DMS79 (cell line): Measurements from ENCODE around the gene BTBD7.

Experiments used
- DNase-seq: peaks from one replicate; lab custom pipeline; 2025; lab: John Stamatoyannopoulos, UW

The BTBD7 gene

DNA sequence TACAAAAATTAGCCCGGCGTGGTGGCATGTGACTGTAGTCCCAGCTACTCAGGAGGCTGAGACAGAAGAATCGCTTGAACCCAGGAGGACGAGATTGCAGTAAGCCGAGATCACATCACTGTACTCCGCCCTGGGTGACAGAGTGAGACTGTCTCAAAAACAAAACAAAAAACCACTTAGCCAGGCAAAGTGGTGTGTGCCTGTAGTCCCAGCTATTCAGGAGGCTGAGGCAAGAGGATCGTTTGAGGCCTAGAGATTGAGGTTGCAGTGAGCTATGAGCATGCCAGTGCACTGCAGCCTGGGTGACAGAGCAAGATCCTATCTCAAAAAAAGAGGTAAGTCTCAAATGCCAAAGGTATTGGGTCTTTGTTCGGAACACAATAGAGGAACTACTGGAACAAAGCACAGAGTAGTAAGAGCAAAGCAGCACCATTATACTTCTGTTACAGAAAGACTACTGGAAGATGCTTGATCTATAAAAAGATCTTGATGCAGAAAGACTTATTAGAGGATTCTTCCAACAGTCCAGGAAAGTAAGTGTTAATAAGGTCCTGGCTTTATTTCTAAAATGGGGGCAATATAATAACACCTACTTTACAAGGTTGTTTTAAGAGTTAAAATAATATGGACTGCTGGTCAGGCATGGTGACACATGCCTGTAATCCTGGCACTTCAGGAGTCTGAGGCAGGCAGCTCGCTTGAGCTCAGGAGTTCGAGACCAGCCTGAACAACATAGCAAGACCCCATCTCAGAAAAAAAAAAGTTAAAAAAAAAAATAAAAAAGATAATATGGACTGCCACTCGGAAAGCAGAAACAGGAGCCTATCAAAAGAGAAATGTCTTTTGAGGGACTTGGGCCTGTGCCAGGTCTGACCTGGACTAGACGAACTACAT is 29.9 kb downstream of the BTBD7 start:
- no peak for DNase-seq

DNA sequence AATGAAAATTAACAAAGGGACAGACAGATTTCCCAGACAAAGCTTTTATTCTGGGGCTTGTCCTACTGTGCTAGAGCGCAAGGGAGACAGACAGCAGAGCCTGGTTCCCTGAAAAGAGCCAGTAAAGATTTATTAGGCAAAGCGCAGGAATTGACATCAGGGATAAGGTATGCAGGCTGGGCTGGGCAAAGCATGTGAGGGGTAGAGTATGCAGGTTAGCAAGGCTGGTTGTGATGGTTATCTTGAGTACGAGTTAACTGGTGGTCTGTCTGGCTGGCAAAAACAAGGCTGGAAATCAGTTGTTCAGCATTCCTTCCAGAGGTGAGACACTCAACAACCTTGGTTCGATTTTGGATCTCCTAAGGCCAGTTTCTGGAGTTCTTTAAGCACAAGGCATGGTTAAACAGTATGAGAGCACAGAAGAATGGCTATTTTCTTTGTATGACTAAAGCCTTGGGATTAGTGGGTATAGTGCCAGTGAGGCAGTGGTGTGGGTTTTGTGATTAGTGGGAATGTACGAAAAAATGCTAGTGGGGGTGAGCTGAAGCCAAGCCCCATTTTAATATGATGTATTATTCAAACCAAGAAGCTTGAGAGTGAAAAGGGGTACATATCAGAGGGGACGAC is 30.9 kb downstream of the BTBD7 start:
- no peak for DNase-seq

DNA sequence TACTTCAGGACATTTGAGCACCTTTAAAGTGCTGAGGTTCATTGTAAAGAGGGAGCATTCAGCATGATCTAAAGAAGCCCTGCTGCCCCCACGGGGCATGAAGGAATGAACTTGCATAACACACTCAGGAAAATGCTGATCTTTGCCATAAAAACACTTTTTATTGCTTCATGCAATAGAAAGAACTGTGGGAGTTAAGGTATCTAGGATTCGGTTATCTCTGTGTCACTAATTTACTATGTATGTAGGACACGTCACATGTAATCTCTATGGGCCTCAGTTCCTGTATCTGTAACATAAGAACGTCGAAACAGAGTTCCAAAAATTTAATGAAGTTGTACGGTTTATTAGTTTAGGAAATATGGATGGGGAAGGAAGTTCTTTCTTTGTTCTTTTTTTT is 33.0 kb downstream of the BTBD7 start:
- no peak for DNase-seq

DNA sequence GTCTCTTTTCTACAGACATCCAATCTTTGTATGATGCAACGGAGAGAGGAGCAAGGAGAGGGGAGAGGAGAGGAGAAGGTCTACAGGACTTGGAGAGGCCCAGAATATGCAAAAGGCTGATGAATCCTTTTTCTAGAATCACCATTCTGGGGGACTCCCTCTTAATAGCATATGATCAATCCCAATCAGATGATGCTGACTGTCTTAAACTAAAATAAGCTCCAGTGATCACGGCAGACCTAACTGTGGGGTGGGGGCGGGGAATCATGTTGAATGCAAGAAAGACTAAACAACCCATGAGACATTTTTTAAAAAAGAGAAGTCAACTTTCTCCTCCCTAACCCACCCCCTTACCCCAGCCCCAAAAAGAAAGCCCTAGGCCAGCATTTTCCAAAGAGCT is 33.4 kb downstream of the BTBD7 start:
- DNase-seq = no peak

DNA sequence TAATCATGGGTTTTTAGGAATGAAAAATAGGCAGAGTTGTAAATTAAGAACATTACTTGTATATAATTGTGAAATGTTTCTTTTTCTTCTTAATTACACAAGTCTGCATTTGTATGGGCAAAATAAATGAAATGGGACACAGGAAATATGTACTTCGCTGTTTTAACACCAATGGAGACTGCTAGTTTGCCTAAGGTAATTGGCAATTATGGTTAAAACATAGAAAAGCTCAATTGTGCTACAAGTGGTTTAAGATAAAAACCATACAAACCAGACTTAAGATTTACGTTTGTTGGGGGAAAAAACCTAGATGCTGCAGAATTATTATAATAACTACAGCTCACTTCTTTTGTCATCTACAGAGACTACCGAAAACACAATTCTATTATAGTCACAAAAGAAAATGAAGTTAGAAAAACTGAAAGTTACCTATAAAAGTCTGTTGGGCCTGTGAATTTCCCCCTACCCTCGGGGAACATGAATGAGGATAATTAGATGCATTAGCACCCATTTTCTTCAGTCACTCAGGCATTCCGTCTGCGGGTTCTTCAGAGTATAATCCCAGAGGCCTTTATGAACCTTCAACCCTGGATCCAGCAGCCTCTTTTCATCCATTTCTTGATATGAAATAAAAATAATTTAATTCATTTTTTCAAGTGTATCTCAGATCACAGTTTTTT is 37.2 kb downstream of the BTBD7 start:
- no peak for DNase-seq

DNA sequence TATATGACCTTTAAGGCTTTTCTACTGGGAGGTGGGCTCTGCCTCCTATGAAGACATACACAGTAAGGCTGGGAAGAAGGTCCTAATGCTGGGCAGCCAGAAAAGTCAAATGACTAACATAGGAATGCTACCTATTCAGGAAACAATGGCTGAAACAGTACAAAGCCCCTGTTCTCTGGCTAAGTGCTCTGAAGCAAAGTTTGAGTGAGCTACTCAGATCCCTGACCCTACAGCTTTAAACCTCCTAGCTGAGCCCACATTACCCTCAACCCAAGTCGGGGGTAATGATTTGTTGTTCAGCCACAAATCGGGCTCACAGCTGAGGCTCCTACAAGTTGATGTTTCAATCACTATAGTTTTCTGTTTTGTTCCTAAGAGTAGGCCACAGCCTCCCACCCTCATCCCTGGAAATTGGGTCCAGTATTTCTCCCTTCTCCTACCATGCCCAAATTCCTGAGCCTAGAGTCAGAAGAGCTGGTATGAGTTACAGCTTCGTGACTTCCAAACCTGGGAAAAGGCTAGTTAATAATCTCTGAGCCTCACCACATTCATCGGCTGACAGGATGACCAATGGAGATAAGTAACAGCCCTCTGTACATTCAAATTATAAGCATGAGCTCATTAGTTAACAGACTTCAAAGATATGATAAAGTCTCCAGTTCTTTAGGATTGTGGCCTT is 46.5 kb downstream of the BTBD7 start:
- no peak for DNase-seq

DNA sequence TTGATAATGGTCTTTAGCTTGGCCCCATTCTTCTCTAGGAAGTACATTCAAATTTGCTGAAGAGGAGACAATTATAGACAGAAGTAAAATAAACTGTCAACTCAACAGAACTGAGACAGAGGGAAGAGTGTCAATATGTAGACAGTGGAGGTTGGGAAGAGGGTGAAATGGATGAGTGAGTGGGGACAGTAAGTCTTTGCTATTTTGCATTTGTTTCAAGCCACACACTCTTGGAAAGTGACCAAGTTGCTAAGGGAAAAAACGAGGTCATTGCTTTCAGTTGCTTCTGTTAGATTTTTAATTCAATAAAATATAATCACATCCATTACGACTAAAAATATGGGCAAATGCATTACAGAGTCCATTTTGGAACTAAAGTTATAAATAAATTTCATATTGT is 47.8 kb downstream of the BTBD7 start:
- no peak for DNase-seq

DNA sequence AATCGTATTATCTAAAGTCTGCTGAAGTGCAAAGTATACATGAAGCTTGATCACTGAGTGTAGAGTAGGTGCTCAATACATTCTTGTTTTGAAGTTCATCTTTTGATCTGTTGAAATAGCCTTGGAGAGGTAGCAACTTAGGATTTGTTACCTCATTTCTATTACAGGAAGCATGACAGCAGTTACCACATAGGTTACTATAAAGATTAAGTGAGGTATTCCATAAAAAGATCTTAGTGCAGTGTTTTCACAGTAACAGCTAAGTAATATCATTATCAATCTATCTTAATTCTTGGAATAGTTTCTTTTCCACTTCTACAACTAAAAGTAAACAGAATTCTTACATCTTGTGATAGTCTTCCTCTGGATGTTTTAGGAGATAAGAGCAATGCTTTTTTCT is 50.9 kb downstream of the BTBD7 start:
- DNase-seq = no peak

DNA sequence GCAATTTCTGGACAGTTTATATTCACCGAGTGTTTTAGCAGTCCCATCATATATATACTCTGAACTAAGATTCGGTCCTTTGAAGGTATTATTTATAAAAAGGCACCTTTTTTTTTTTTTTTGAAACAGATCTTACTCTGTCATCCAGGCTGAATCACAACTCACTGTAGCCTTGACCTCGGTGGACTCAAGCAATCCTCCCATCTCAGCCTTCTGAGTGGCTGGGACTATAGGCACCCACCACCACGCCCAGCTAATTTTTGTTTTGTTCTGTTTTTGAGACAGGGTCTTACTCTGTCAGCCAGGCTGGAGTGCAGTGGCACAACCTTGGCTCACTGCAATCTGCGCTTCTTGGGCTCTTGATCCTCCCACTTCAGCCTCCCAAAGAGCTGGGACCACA is 52.1 kb downstream of the BTBD7 start:
- DNase-seq = no peak

DNA sequence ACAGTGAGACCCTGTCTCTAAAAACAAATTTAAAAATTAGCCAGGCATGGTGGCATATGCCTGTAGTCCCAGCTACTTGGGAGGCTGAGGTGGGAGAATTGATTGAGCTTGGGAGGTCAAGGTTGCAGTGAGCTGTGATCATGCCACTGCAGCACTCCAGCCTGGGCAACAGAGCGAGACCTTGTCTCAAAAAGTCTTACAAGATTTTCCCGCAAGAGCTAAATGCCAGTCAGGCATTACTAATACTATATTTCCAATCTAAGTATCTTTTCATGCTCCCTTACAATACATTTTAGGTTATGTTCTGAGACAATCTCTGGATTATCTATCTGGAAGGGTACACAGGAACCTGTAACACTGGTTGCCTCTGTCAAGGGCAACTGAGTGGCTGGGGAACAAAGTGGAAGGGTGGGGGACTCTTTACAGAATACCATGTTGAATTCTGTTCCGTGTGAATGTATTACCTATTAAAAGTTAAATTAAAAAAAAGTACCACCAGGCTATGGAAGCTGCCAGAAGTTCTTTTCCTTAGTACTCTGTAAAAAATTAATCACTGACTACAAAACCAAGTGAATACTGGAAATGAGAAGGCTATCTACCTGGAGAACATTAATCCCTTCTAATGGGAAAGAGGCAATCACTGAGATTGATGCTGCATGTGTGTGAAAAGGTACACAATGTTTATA is 56.7 kb downstream of the BTBD7 start:
- DNase-seq = no peak

DNA sequence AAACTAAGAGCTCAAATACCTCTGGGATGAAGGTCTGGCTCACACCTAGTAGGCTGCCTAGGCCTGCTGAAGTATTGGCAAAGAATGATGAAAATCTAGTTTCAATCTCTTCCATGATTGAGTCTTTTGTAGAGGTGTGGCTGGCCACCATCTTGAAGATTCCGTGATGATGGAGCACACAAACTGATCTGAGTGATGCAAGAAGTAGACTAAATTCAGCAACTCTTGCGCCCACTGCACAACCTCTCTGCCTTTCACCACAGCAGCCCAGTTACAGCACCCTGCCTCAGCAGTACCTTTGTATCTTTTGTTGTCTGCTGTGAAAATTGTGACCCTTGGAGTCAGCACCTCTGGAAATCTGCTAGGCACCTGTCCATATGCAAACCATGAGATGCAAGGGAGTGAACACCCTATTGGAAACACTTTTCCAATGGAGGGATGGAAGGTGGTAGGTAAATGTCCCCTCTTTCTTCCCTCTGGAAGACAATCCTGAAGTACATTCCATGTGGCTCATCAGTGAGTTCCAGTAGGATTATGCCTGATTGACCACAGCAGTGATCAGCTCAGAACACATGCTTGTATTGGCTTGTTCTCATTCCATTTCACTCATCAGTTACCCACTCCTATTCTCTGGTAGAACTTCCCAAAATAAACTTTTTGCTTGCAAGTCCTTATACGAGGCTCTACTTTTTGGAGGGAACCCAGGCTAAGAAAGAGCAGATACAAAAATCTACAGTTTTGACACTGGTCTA is 58.6 kb downstream of the BTBD7 start:
- DNase-seq = no peak

DNA sequence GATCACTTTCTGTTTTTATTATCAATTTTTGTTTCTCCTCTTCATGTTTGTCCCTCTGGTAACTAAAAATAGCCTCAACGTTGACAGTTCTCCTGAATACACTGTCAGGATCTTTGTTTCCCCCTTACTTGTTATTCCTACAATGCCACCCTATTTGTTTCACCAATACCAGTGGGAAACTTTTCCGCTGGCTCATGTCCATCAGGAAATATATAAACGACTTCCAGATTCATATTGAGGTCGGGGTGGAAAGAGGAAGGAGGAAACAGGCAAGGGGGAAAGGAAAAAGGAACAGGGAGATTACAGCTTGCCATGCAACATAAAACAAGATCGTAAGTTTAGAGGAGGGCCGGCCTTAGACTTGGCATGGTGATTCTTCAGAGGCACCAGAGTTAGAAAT is 61.7 kb downstream of the BTBD7 start:
- no peak for DNase-seq

DNA sequence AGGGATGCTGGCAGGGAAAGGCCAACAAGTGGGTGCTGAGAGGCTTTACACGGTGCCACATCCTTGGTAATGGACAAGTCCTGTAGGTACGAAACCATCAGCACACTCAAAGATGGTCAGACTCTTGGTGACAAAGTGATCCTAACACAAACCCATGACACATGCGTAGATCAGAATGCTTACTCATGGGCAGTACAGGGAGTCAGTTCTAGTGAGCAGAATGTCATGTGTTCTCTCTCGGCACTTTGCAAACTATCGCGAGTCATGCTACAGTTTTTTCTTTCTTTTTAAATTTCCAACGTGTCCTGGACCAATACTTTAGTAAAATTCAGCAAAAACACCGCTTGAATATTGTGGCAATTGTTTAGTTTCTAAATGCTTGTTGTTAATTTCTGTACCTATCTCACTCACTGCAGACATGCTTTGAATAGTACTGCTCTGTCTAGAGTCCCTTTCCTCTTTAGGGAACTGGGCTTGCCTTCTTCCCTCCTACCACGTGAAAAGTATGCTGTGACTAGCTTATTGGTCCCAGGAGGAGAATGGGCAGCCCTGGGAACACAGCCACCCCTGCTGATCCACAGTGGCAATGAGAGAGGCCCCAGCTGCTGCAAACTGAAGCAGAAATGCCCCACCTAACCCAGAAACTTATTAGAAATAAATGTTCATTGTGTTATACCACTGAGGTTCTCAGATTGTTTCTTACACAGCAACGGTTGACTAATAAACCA is 63.3 kb downstream of the BTBD7 start:
- no peak for DNase-seq

DNA sequence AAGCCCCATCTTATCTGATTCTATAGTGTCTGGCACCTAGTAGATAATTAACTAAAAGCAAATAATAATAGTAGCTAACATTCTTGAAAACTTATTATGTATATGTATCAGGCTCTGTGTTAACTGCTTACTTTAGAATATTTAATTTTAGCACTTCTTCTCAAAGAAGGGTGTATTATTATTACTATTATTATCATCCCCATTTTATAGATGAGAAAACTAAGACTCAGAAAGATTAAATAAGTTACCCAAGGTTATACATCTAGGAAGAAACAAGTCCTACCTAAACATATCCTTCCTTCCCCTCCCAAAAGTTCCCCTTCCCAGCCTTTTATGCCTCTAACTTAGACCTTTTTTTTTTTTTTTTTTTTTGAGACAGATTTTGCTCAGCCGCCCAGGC is 64.4 kb downstream of the BTBD7 start:
- DNase-seq = no peak

DNA sequence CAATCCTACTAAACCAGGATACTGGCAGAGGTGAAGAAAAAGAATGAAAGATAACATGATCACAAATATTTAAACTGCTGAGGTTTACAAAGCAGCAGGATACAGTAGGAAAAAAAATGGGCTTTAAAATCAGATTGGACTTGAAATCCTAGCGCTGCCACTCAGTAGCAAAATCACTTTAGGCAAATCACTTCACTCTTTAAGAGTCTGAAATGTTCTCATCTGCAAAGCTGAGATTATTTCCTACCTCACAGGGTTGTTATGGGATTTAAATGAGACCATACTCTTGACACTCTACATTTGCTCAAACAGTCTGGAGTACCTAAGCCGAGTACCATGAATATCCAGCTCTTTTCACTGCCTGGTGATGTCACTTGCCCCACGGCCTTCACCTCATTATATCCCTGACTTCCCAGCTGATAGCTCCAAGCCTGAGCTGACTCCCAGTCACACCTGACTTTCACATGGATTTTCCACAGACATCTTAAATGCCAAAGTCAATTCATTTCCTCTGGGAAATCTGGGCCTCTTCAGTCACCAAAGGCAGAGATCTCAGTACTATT is 65.6 kb downstream of the BTBD7 start:
- DNase-seq = no peak

DNA sequence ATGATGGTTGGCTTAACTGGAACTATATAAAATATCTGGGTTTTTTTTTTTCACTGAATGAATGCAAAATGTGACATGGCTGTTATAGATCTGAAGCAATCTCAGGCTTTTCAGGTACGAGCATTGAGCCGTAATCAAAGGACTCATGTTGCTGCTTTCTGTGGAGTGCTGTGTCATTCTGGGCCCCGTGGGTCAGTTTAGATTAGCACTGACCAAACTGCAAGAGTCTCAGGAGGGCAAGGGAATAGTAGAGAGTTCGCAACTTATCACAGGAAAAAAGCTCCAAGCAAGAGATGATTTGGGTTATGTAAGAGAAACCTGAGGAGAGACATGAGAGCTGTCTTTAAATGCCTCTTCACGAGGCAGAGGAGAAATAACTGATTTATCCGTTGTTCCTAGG is 66.7 kb downstream of the BTBD7 start:
- no peak for DNase-seq

DNA sequence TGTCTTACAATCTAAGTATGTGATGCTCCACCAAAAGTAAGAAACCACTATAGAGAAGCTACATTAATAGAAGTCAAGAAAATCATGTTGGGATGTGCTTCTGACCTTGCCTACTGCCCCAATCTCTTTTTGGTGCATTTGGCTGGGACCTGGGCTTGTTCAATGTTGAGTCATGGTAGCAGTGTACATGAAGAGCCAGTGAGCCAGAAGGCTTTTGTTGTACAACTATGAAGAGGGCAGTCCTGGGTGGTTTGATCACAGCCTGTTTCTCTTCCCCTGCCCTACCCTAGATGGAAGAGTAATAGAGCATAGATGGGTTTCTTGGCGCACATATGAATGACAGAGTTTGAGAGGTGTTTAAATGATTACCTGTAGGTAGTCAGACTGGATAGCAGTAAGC is 69.4 kb downstream of the BTBD7 start:
- DNase-seq = no peak

DNA sequence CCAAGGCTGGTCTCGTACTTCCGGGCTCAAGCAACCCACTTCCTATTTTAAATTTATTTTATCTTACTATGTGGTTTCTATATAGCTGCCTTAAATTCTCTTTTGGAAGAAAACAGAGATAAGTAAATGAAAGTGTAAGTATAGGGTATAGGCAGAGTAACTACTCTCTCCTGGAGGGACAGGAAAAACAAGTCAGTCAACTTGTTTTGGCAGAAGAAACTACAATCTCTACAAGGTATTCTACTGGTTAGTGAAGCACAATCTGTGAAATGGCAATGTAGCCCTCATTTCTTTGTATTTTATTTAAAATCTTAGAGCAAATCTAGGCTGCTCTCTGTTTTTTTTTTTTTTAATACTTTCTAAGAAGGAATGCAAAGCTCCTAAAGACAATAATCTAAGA is 70.4 kb downstream of the BTBD7 start:
- DNase-seq = no peak

DNA sequence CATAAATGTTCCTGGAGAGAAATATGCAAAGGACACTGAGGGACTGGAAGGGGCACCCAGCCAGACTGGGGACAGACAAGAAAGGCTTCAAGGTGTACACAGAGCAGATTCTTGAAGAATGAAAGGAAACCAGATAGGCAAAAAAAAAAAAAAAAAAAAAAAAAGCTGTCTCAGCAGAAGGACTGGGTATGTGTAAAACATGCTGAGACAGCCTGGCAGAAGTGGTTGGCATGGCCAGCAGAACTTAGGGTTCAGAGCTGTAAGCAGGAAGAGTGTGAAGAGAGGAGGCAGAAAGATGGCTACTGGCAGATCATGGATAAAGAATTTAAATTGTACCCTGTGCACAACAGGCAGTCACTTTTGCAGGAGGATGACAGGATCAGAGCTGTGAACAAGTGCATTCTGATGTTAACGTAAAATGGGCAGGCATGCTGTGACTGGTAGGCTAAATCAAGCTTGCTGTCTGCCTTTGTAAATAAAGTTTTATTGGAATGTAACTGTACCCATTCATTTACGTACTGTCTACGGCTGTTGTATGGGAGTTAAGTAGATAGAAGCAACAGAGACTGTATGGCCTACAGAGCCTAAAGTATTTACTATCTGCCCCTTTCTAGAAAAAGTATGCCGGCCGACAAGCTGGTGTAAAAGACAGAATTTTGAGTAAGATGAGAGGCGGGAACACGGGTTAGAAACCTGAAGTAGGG is 83.6 kb downstream of the BTBD7 start:
- DNase-seq = no peak

DNA sequence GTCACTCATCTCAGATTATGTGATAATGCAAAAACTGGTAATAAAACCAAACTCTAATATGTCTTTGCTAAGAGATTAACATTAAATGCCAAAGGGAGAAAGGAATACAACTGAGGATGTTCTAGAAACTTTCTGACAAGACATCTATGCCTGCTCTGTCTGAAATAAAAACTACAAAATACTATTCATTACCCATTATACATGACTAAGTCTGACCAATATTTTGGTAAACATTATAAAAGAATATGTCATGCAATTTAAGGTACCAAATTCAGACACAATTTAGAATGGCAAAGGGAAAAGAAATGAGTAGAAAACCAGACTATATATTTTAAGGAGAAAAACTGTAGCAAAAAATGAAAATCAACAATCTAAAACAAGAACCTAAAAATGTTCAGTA is 86.3 kb downstream of the BTBD7 start:
- DNase-seq = no peak
